NOMO-1 (cell line): ENCODE data around the gene CD300H.

Source experiments
- DNase-seq, 2 experiments: peaks; one replicate each; lab custom pipeline; 2025; ENCODE audit not compliant: unreplicated experiment in 2 of 2; lab: John Stamatoyannopoulos, UW

CD300H gene

DNA sequence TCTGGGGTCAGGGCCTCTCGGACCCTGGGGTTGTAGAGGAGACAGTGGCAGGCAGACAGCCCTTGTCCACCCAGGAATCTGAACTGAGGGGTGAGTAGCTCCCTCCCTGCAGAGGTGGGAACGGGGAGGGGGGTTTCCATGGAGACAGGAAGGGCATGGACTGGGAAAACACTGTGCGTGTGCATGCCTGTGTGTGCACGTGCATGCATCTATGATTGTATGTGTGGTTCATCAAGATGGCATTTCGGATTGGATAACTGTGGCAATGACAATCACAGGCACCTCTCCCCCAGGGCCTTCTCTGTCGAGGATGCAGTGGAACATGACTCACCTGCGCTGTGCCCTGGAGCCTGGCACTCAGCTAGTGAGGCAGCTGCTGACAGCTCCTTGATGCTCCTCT, 15.3 kb downstream of the CD300H start:
- no peak for DNase-seq

DNA sequence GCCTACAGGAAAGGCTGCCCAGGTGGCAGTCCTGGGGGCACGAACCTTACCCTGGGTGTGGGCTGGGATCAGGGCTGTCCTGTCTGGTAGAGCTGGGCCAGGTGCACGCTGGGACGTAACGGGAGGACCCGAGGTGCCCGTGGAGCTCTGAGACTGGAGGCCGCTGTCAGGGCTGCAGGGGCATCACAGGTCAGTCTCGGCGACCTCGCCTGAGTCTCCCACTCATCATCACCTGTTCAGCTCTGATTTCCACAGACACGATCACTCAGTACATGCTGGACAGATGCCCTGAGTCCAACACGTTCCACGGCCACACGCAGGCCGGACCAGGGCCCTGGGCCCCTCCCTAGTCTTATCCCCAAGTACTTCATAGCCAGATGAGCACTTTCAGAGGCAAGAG, 16.7 kb downstream of the CD300H start:
- DNase-seq = no peak

DNA sequence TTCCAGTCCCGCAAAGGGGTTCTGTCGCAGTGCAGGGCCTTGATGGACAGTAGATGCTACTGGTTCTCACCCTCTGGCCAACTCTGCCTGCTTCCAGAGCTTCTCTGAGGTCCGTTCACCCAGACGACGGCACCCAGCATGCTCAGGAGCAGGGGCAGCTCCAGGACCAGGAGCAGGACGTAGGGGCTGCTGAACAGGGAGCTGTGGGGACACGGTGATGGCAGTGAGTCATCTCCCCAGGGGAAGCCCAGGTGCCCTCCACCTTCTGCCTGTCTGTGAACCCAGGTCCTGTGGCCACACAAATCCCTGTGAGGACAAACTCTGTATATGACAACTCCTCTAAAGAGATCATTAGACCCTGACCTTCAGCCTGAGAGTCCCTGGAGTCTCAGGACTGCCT, 18.0 kb downstream of the CD300H start:
- no peak for DNase-seq

DNA sequence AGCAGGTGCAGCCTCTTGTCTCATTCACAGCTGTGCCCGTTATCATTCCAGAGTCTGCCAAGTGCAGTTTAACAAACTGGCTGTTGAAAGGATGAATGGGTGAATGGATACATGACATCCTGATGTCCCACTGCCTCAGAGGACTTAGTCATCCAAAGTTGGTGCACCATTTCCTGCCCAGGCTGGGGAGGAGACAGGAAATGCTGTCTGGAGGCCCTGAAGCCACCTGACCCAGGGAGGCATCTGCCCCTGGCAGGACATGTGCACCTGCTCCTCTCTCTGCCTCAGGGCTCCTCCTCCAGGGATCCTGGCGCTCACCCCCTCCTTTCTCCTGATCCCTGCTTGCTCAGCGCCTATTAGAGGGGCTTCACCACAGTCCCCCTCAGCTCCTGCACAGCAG, 19.6 kb downstream of the CD300H start:
- DNase-seq = peak in 1 of 2 experiments; percentile 11

DNA sequence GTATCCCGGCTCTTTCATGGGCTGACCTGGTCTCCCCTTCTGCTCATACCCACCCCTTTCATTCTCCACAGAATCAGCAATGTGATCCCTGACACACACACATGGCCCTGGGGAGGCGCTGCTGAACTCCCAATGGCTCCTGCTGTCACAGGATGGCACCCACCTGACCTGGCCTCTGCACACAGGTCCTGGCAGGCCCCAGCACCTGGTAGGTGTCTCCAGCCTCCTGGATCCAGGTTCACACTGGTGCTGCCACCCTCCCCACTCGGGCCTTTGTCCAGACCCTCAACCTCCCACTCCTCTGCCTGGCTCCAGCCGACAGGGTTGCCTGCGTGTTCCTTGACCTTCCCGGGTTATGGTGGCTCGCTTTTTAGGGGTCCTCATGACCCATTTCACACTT, 20.0 kb downstream of the CD300H start:
- DNase-seq = no peak

DNA sequence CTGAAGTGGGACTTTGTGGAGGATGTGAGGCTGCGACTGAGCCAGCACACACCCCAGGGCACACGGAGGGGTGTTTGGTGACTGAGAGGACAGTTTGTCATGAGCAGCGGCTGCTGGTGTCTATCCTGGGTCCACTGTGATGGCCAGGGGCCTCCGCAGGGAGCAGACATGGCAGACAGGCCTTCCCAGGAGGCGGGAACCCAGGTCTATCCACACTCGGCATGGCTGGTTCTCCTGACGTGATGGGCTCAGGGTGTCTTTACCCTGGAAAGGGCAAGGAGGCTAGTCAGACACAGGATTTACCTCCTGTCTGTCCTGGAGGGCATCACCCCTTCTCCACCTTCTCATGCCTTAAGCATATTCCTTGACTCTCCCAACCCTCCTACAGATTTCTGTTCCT, 20.7 kb downstream of the CD300H start:
- no peak for DNase-seq

DNA sequence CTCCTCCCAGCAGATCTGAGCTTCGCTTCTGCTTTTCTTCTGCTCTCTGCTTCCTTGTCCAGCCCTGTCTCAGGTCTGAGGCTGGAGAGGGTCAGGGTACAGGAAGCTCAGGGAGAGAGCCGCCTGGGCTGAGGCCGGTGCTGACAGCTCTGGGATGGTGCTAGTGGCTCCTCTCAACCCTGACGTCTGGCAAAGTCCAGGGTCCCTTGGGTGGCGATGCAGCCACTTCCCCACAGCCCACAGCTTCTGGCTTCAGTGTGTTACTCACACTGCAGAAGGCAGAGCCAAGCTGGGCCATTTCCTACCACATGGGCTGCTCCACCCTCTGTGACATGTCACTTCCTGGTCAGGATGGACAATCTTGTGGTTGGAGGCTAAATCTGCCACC, 21.5 kb downstream of the CD300H start, which contains the start of gene CD300C:
CD300C (minus strand) TSS at position 273 of the 388 bp plus-strand sequence. CDS start 333 bp downstream, outside the sequence.
- peak; percentile 81 to 89 for DNase-seq

DNA sequence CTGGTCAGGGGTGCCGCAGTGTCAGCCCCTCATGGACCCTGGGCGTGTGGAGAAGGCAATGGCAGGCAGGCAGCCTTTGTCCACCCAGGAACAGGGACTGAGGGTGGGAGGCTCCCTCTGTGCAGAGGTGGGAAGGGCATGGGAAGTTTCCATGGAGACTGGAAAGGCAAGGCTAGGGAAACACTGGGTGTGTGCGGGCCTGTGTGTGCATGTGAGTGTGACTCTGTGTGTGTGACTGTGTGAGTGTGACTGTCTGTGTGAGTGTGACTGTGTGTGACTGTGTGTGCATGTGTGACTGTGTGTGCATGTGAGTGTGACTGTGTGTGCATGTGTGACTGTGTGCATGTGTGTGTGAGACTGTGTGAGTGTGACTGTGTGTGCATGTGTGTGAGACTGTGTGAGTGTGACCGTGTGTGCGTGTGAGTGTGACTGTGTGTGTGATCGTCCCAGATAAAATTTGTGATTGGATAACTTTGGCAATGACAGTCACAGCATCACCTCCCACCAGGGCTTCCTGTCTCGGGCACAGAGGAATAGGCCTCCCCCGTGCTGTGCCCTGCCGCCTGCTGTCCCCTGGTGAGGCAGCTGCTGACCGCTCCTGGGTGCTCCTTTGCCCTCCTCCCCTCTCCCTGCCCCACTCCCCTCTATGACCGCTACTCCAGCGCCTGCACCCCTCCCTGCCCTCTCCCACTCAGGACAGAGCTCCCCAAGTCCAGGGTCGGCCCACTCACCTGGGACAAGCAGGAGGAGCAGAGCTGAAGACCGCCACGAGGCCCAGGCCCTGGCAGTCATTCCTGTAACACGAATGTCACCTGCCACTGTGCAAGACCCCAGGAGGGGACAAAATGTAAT, 22.1 kb downstream of the CD300H start:
- peak in 1 of 2 experiments; percentile 10 for DNase-seq

DNA sequence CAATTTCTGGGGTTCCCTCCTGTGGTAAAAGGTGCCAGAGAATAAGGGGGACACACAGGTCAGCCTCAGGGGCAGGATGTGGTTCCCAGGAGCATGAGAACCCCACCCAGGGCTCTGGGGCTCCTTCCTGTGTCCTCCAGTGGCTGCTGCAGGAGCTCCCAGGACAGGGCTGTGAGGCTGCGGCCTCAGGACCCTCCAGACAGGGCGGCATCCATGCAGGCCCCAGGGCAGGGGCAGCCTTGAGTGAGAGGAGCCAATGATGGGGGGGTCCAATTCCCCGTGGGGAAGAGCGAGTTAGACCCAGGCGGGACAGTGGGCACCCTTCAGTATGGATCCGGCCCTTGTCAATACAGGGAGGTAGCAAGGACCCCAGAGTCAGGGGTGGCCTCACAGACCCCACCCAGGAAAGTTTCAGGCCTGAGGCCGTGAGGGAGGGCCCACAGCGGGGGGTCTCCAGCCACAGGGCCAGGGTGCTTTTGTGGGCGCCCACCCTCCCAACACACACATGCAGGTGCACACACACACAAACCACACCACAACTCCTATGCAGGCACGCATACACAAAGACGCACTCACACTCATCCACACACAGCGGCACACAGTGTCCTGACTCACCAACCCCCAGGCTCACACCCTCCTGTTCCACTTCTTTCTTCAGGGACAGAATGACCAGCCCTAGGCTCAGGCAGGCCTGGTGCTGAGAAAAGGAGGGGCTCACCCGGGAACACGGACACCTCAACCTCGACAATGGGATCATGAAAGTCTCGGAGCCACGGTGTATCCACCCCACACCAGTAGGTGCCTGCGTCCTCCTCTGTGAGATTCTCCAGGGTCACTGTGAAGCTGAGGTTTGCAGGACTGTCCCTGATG, 23.2 kb downstream of the CD300H start:
- DNase-seq = no peak

DNA sequence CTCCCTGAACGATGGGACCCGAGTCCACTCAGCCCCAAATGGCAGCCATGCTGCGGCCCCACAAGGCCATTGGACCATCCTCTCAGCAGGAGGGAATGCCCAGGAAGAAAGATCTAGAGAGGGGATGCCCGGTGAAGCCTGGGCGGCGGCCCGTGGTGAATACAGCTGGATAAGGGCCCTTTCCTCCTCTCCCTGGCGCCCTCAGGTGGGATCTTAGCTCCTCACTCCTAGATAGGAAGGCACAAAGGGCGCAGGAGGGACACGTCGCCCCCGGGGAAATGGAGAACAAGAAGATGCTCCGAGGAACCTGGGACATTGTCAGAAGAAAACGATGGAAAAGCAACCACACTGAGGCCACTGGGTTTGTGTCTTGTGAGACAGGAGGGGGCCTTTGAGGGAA, 23.9 kb downstream of the CD300H start:
- no peak for DNase-seq

DNA sequence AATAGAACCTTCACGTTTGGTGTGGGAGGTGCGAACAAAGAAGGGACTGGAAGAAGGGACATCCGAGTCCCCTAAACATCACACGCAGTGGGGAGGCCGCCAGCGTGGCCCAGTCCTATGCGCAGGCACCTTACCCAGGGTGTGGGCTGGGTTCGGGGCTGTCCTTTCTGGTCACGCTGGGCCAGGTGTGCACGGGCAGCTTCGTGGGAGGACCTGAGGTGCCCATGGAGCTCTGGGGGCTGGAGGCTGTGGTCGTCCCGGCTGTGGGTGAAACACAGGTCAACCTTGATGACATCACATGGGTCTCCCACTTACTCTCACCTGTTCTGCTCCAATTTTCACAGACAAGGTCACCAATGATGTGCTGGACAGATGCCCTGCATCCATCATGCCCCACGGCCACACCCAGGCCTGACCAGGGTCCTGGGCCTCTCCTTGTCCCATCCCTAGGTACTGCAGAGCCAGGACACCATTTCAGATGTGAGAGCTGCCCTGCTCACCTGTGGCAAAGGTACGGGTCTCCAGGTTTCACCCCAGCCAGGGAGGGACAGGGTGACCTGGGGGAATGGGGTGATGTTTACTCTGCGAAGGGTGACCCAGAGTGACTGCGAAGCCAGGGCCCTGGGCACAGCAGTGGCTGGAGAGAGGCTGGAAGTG, 24.5 kb downstream of the CD300H start:
- no peak for DNase-seq

DNA sequence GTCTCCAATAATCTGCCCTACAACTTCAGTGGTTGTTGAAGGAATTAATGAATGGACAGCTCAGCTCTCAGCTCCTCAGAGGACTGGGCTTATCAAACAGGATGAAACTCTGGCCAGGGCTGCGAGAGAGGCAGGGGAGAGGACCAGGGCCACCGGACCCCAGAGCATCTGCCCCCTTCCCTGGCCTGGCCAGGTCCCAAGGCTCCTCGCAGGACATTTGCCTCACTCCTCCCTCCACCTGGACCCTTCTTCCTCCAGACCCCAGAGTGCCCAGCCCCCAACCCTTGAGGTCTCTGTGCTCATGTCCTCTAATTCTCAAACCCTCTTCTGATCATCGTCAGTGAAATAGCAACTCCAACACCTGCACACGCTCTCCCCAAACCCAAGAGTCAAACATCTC, 25.1 kb downstream of the CD300H start:
- DNase-seq = no peak

DNA sequence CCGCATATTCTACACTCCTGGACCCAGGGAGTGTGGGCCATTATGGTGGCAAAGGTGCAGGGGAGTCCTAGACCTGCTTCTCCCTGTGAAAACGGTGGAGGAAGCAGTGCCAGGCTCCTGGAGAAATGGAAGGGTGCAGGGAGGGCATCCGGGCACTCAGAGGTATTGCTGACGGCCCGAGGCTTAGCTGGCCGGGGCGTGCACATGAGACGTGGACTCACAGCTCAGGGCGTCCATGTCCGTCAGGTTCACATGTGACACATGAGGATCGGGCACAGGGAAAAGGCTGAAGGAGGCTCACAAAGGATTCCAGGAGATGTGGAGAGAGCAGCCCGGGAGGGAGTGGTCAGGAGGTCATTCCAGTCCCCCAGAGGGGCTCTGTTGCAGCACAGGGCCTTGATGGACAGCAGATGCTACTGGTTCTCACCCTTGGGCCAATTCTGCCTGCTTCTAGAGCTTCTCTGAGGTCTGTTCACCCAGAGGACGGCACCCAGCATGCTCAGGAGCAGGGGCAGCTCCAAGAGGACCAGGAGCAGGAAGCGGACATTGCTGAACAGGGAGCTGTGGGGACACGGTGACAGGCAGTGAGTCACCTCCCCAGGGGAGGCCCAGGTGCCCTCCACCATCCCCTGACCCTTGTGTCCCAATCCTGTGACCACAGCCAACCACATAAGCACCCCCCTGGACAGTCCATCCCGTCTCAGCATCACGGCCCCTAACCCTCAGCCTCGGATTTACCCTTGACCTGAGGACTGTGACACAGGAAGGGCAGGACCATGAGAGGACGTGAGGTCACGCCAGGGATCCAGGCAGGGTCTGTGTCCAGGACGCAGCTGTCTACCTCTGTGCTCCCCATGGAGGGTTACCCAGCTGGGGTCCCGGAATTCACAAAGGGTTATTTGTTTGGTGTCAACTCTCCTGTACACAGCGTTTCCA, 25.9 kb downstream of the CD300H start:
- no peak for DNase-seq

DNA sequence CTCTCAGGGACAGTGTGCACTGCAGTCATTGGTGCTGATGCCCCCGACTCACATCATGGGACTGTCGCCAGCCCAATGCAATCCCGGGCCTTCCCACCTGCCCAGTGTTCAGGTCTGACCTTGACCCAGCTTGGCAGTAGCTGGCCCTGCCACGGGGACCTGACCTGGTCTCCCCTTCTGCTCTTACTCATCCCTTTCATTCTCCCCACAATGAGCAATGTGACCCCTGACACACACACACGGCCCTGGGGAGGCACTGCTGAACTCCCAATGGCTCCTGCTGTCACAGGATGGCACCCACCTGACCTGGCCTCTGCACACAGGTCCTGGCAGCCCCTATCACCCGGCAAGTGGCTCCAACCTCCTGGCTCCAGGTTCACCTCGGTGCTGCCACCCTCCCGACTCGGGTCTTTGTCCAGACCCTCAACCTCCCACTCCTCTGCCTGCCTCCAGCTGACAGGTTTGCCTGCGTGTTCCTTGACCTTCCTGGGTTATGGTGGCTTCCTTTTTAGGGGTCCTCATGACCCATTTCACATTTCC, 28.0 kb downstream of the CD300H start:
- DNase-seq = no peak

DNA sequence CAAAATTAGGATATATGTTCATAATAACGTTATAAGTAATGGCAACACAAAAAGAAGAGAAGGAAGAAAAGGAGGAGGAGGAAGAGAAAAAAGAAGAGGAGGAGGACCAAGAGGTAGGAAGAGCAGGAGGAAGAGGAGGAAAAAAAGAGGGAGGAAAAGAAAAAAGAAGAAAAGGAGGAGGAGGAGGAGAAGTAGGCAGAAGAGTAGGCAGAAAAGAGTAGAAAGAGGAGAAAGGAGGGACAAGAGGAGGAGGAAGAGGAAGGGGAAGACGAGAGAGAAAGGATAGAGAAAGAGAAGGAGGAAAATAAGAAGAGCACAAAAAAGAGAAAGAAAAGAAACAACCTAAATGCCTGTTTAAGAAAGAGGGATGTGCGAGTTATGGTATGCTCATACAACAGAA, 30.4 kb downstream of the CD300H start:
- no peak for DNase-seq

DNA sequence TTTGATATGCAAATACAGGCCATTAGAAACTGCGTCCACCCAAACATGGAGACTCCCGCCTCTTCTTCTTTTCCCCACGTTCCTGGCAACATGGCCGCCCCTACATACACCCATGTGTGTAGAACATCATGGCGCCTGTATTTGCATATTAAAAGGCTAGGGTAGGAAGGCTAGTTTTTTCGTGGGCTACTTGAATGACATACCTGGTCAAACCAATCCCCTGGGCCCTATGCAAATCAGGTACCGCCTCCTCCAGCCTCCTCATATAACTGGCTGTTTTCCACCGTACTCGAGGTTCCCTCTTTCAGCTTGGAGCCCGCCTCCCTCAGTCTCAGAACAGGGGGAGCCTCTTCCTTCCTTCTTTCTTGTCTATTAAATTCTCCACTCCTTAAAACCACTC, 35.2 kb downstream of the CD300H start:
- DNase-seq = peak; percentile 94 to 99

DNA sequence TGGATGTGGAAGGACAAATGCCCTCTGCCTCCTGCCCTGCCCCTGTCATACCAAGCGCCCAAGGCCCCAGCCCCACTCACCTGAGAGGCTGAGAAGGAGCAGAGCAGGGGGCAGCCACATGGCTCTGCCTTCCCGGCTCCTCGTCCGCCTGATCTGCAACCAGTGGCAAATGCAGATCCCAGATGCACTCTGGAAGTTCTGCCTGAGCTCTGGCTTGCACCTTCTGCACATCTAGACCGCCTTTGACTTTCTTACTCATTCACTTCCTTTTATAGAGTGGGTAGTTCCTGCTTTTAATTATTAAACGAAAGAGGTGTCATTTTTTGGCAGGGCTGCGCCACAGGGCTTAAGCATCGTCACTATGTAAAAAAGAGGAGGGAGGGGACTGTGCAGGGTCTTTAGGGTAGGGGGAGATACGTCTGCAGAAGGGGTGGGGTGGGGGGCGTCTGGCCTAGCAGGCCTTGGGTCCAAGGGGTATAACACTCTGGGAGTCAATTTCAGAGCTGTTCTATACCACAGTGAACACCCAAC, 36.0 kb downstream of the CD300H start, which contains the start of gene CD300LB:
CD300LB (minus strand) TSS at position 245 of the 531 bp plus-strand sequence; CDS start at position 120, 125 bp downstream.
- peak; percentile 75 to 85 for DNase-seq

DNA sequence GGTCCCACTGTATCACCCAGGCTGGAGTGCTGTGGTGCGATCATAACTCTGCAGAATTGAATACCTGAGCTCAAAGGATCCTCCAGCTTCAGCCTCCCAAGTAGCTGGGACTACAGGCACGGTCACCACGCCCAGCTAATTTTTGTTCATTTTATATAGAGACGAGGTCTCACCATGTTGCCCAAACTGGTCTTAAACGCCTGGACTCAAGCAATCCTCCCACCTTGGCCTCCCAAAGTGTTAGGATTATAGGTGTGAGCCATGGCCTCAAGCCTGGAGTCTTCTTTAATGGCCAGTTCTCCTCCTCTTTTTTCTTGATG, 36.5 kb downstream of the CD300H start:
- no peak for DNase-seq

DNA sequence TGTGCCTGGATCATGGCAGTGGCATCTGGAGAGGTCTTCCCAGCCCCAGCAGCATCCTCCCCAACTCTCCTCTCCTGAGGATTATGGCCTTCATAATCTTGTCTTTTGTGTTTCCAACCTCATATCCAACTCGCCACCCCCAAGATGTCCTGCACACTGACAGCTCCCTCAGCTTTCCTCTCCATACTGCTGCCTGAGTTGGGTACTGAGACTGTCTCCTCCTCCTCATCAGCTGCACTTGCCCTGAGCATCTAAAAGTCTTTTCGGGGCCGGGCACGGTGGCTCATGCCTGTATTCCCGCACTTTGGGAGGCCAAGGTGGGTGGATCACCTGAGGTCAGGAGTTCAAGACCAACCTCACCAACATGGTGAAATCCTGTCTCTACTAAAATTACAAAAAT, 38.1 kb downstream of the CD300H start:
- no peak for DNase-seq
